Measurements from ENCODE around the gene NHLRC4.

Gene NHLRC4

GRCh38 chr16:522320-523096 is 44.3 kb upstream of the NHLRC4 start:
- TF ChIP-seq CTCF (conservative IDR thresholded peaks at IDR 0.05; ENCODE audit: low read length) = no peak
- no peak overlapping the region for H3K4me3 ChIP-seq (ENCODE audit: low read length)
- DNase-seq (ENCODE audit: low read depth) = no peak

DNA sequence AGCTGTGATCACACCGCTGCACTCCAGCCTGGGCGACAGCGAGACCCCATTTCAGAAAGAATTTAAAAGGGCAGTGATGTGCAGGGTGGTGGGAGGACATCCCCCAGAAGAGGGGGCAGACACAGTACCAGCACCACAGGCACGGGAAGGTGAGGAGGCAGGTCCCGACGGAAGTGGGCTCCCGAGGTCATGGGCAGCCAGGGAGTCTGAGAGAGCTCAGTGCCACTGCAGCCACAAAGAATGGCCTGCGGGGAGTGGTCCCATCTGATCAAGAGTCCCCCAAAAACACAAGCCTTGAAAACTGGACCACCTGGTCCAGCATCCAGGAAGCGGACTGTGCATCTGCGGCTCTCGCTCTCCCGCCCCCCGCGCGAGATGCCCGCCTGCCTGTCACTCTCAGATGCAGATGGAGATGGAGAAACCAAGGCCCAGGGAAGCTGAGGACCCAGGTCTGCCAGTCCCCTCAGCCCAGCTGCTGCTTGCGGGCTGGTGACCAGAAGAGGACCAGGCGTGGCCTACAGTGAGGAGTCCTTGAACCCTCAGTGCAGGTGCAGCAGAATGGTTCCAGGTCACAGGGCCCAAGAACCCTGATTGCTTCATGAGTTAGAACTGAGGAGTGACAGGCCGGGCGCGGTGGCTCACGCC is 43.6 kb upstream of the NHLRC4 start:
- no peak overlapping the region for H3K4me3 ChIP-seq (ENCODE audit: low read length)
- DNase-seq (ENCODE audit: low read depth) = no peak
- no peak for TF ChIP-seq CTCF (conservative IDR thresholded peaks at IDR 0.05; ENCODE audit: low read length)

- H3K4me3 ChIP-seq (ENCODE audit: low read length) = no peak overlapping the region
- no peak for DNase-seq (ENCODE audit: low read depth)
- no peak for TF ChIP-seq CTCF (conservative IDR thresholded peaks at IDR 0.05; ENCODE audit: low read length)
Measured at GRCh38 chr16:524274-525040, 42.3 kb upstream of the NHLRC4 start.

DNA sequence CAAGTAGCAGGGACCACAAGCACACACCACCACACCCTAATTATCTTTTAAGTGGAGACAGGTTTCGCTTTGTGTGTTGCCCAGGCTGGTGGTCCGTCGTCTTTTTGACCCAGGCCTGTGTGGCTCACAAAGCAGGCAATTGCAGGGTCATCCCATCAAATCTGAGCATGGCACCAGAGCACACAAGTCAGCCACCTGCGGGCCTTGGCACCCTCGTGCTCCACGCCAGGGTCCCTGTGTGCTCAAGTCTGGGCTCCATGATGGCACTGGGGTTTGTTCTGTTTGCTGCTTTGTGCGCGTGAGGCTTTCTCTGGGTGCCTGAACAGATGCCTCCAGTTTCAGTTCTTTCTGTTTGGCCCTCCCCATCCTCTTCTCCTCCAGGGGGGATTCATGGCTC is 41.7 kb upstream of the NHLRC4 start:
- H3K4me3 ChIP-seq (ENCODE audit: low read length) = no peak overlapping the region
- TF ChIP-seq CTCF (conservative IDR thresholded peaks at IDR 0.05; ENCODE audit: low read length) = no peak
- no peak for DNase-seq (ENCODE audit: low read depth)

DNA sequence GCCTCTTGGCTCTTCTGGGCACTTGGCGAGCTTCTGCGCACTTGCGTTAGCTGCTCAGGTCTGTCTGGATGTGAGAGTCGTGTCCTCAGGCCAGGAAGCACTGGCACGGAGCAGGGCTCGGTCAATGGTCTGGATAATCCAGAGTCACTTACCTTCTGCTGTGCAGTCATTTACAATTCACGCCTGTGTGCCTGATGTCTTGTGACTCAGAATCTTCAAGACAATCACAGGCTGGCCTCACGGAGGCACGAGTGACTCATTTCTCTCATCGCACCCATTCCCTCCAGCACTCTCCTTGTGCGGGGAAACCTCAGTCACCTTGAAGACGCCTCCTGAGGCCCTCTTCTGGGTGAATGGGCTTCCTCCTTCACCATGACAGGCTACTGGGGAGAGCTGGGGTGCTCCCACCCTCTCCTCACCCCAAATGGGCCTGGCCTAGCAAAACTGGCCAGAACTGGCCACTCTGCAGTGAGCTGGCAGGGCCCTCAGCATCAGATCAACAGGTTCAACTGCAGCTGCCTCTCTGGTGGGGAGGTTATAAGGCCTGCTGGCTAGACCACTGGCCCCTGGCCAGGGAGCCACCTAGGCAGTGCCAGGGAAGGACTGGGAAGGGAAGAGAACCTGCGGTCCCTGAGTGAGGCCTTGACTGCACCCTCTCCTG is 41.2 kb upstream of the NHLRC4 start:
- peak overlapping the region; percentile 80 for H3K4me3 ChIP-seq (ENCODE audit: low read length)
- TF ChIP-seq CTCF (conservative IDR thresholded peaks at IDR 0.05; ENCODE audit: low read length) = no peak
- DNase-seq (ENCODE audit: low read depth) = peak; percentile 82

DNA sequence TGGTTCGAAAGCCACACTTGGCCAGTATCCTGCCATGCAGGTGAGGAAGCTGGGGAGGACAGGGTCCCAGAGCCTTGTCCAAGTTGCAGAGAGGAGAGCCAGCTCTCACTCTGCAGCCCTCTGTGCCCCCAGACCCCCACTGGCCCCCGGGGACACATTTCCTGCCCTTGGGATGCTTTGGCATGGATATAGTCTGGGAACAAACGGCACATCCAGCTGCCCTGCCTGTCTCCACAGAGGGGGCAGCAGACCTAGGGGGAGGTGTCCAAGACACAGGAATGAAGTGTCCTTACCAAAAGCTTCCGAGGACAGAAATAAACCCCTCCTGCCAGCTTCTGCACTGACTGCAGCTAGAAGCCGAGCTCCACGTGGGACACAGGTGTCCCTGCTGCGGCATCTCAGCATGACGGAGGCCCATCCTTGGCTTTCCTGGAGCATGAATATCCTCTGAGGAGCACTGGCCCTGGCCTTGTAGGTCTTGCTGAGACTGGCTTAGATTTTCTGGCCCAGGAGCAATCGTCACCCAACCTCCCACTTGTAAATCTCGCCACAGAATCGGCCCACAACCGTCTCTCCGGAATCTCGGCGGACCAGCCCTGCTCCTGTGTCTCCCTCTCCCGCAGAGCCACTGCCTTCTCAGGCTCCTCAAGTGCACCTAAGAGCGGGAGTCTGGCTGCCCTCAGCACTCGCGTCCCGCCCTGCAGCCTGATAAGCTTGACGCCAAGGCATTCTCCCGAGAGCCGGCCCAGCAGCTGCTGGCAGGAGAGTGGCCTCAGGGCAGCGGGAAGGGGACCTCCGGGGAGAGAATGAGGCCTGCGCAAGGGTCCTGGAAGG is 40.4 kb upstream of the NHLRC4 start:
- DNase-seq (ENCODE audit: low read depth) = peak; percentile 40
- H3K4me3 ChIP-seq (ENCODE audit: low read length) = peak overlapping the region; percentile 80

More for the DNA sequence above, 40.4 kb upstream of the NHLRC4 start:
- TF ChIP-seq CTCF (conservative IDR thresholded peaks at IDR 0.05; ENCODE audit: low read length) = no peak
